Heart left ventricle (tissue), 16 donors: ENCODE data around the gene YPEL2. TPM values are rescaled to one million over a fixed set of nuclear protein-coding genes. Genes with fewer than 3 reads are reported as not detected.
A peak's percentile ranks its signal among the peaks of the same experiment; 100 is the strongest.

Source experiments
- ATAC-seq, 4 donors: fragments of 200-7000 bp; cut with Tn5 transposase; one replicate each; pipeline ENCODE4 v1.9.1; 2020 to 2022; ENCODE audit warnings: moderate library complexity in 4 of 4, mild to moderate bottlenecking in 3 of 4, moderate number of reproducible peaks in 1 of 4
- DNase-seq, 5 donors: peaks; one replicate each; pipeline ENCODE4 v3.0.0-alpha.2; 2020
- H3K27ac ChIP-seq, 12 donors: fragments of 200-600 bp; sonication (generic) in 4 of 12; one replicate each; pipeline versions ENCODE4 v1.5.0 to v1.8.0; 2016 to 2022; ENCODE audit warnings: mild to moderate bottlenecking in 2 of 12
- H3K27me3 ChIP-seq, 9 donors: fragments of 200-600 bp; sonication (generic) in 2 of 9; one replicate each; pipeline versions ENCODE4 v1.5.1 to v1.8.0; 2016 to 2022; ENCODE audit warnings: mild to moderate bottlenecking in 3 of 9
- H3K36me3 ChIP-seq, 9 donors: fragments of 200-600 bp; sonication (generic) in 2 of 9; one replicate each; pipeline versions ENCODE4 v1.5.0 to v1.8.0; 2018 to 2022; ENCODE audit warnings: mild to moderate bottlenecking in 2 of 9
- H3K4me1 ChIP-seq, 12 donors: fragments of 200-600 bp; sonication (generic) in 4 of 12; one replicate each; pipeline versions ENCODE4 v1.5.0 to v1.8.0; 2016 to 2022; ENCODE audit warnings: mild to moderate bottlenecking in 3 of 12
- H3K4me3 ChIP-seq, 12 donors: fragments of 200-600 bp; sonication (generic) in 4 of 12; one replicate each; pipeline versions ENCODE4 v1.5.0 to v1.8.0; 2017 to 2022; ENCODE audit warnings: mild to moderate bottlenecking in 9 of 12, moderate library complexity in 4 of 12
- H3K9me3 ChIP-seq, 12 donors: fragments of 200-600 bp; sonication (generic) in 4 of 12; one replicate each; pipeline versions ENCODE4 v1.5.0 to v1.8.0; 2016 to 2022; ENCODE audit warnings: mild to moderate bottlenecking in 1 of 12
- CTCF ChIP-seq, 12 donors: fragments of 200-600 bp; sonication (generic) in 4 of 12; IDR thresholded peaks; one replicate each; pipeline versions ENCODE4 v1.5.0 to v1.8.0; 2018 to 2022; ENCODE audit warnings: antibody characterized with exemption in 12 of 12, mild to moderate bottlenecking in 5 of 12
- POLR2A ChIP-seq, 2 donors: fragments of 450-650 bp; IDR thresholded peaks; one replicate each; pipeline ENCODE4 v1.6.1; 2017; ENCODE audit warnings: antibody characterized with exemption in 2 of 2, mild to moderate bottlenecking in 2 of 2, moderate library complexity in 2 of 2
- WGBS, 4 donors: extraction: QIAGEN DNeasy Blood & Tissue Kit in 2 of 4; methylation state at CpG; one replicate each; pipeline versions ENCODE4 v1.1.5 to v1.1.7; 2013 to 2018; 5-methylcytosine and 5-hydroxymethylcytosine counted together
- intact Hi-C, 10 donors: fragments of 100-400 bp; cut with DNase I; formaldehyde crosslinking; loops; one replicate each; pipeline versions ENCODE4 v1.11.1 to v1.14.2; 2022
- polyA plus RNA-seq, 2 donors: library from polyadenylated mRNA; stranded (reverse); fragments of 200-250 nt; gene quantifications; one replicate each; pipeline ENCODE4 v1.2.3, GENCODE V29; 2013
- total RNA-seq, 9 donors: library from RNA; depleted of rRNA in 2 of 9; stranded (reverse); fragments of >200 nt in 2 of 9; fragmentation: NEBNext Ultra II Directional in 3 of 9; extraction: Animal tissue kit (Norgen Biotek cat#: 25700) in 3 of 9; gene quantifications; one replicate each; pipeline versions ENCODE4 v1.1.0 to v1.2.4, GENCODE V29; 2016 to 2023
- donor health status: ischemic (EF 13 %, LVEDD 7.1; RV severe dilation, severe dysfunction).
- donor health status: healthy with polysubstance abuse.
- donor health status: DM: no; HTN: yes; CAD: no.
- donor health status: DM: no; HTN: no; CAD: no.
- donor health status: ischemic (EF 25% LVEDD 6.9; RV normal size, moderate dysfunction).
- donor health status: ischemic (EF 25% LVEDD 5.7; RV mildly dilated, moderate dysfunction).
- donor health status: healthy.
- donor health status: DM: yes; HTN: yes; CAD: no.
- donor health status: ischemic (EF 35%, LVEDD 5.7; RV mildly dilated, moderate dysfunction).
- donor health status: nonischemic (EF 11% LVEDD 7.7; RV severe dilation, severe dysfunction).
- donor health status: DM: yes; HTN: yes; CAD: no.
- donor health status: PGD.
- donor health status: ischemic (EF 29% LVEDD 5.4; RV normal size, mild dysfunction).
- donor health status: nonischemic (EF 23%, LVEDD 6.1; RV moderate dilation, normal function).

YPEL2 gene
- total and polyA plus RNA-seq, 11 donors, result 11.6 to 65.5 (median 33.9) TPM

DNA sequence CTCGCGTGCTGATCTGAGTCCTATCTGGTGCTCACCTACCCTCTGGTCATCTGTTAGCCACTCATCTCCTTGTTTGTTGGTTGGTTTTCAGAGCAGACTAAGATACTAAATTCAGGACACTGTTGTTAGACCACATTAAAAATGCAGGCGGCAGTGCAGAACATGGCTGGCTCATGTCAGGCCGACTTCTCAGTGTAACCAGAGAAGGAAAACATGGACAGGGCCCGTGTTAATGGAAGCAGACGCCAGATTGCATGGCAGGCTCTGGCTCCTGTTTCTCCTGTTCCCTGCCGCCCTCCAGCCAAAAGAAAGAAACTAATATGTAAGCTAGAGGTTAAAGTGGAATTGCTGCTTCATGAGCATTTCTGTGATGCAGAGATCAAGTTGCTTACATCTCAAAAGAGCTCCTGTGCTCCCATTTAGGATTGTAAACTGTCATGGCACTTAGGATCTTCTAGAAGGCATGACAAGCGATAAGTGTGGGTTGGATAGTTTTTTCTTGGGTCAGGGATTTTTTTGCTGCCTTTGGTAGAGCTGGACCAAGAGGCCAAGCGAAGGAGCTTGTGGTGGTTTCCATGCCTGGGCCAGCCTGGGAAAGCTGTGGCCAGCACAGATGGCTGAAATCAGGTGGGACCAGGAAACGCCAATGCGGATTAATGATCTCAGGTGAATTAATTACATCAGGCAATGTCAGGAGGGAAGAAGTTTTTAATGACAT, 56.1 kb downstream of the YPEL2 start:
- H3K36me3 ChIP-seq, result peaks cover 0 to 42% (median 35%) of the 10 kb centered on the region in 9 donors
- ATAC-seq, result peak; percentile 42 to 52 (median 47)
- no peaks in the 10 kb centered on the region for H3K27me3 ChIP-seq
- TF ChIP-seq CTCF (IDR thresholded peaks at IDR 0.05), result no peak
- no peak for TF ChIP-seq POLR2A (IDR thresholded peaks at IDR 0.05)
- WGBS, 4 donors, result 68 to 77% (median 73%) methylated on average over 11 of the region's 11 CpGs
- H3K4me3 ChIP-seq, result no peak overlapping the region
- peaks cover 0 to 72% (median 39%) of the 10 kb centered on the region in 12 donors for H3K4me1 ChIP-seq
- H3K27ac ChIP-seq, result peak overlapping the region in 11 of 12 donors; percentile 30 to 80 (median 65)
- no peaks in the 10 kb centered on the region for H3K9me3 ChIP-seq
- no peak for DNase-seq
- intact Hi-C loops, result loop anchor here in 3 of 10 donors (5.0 kb wide), 2 partner anchors 35 to 50 kb away; no protein-coding TSS in a partner anchor

GRCh38 chr17:59388069-59388556, 56.7 kb downstream of the YPEL2 start:
- TF ChIP-seq POLR2A (IDR thresholded peaks at IDR 0.05) (no peak), CTCF (IDR thresholded peaks at IDR 0.05) (no peak)
- Histone ChIP-seq H3K27me3 (no peaks in the 10 kb centered on the region), H3K4me3 (no peak overlapping the region), H3K9me3 (no peaks in the 10 kb centered on the region), H3K36me3 (peaks cover 0 to 48% (median 40%) of the 10 kb centered on the region in 9 donors), H3K27ac (peak overlapping the region; percentile 30 to 80 (median 57)), H3K4me1 (peaks cover 0 to 69% (median 38%) of the 10 kb centered on the region in 12 donors)
- DNase-seq (no peak), ATAC-seq (peak in 2 of 4 donors; percentile 40 to 43)
- intact Hi-C loops, result loop anchor here in 3 of 10 donors (5.0 kb wide), 2 partner anchors 34 to 49 kb away; no protein-coding TSS in a partner anchor
- WGBS, 4 donors, result 68 to 69% (median 69%) methylated on average over 9 of the region's 9 CpGs

DNA sequence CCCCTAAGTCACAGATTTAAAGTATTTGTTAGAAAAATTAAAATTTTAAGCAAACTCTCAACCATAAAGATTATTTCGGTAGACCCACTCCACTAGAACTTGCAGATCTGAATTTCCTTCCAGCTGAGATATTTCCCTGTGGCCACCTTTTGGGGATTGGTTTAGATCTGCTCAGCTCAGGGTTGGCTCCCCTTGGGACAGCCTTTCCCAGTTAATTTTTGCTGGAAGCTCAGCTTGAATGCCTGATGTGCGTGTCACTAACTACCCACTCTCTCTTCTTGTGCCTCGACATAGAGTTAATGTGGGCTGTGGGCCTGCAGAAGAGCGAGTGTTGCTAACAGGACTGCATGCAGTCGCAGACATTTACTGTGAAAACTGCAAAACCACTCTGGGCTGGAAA, 57.6 kb downstream of the YPEL2 start:
- Histone ChIP-seq H3K27me3 (no peaks in the 10 kb centered on the region), H3K9me3 (no peaks in the 10 kb centered on the region), H3K36me3 (peaks cover 0 to 50% (median 41%) of the 10 kb centered on the region in 9 donors), H3K4me3 (no peak overlapping the region), H3K4me1 (peaks cover 0 to 61% (median 36%) of the 10 kb centered on the region in 12 donors), H3K27ac (peak overlapping the region in 10 of 12 donors; percentile 33 to 80 (median 66))
- TF ChIP-seq CTCF (IDR thresholded peaks at IDR 0.05), result no peak
- no peak for TF ChIP-seq POLR2A (IDR thresholded peaks at IDR 0.05)
- DNase-seq (no peak), ATAC-seq (no peak)
- 75 to 85% (median 81%) methylated on average over 5 of the region's 5 CpGs for WGBS, 4 donors
- intact Hi-C loops, result loop anchor here in 3 of 10 donors (5.0 kb wide), 2 partner anchors 33 to 48 kb away; no protein-coding TSS in a partner anchor

GRCh38 chr17:59391021-59391420, 59.6 kb downstream of the YPEL2 start:
- Histone ChIP-seq H3K4me3 (no peak overlapping the region), H3K4me1 (peaks cover 0 to 50% (median 32%) of the 10 kb centered on the region in 12 donors), H3K27ac (peak overlapping the region in 6 of 12 donors; percentile 6 to 67 (median 18)), H3K9me3 (no peaks in the 10 kb centered on the region), H3K36me3 (peaks cover 0 to 63% (median 54%) of the 10 kb centered on the region in 9 donors), H3K27me3 (no peaks in the 10 kb centered on the region)
- DNase-seq (no peak), ATAC-seq (no peak)
- intact Hi-C loops, result no loop called here
- no peak for TF ChIP-seq CTCF (IDR thresholded peaks at IDR 0.05)
- no peak for TF ChIP-seq POLR2A (IDR thresholded peaks at IDR 0.05)
- WGBS, 4 donors, result 71 to 78% (median 74%) methylated on average over 4 of the region's 4 CpGs
